RKO (cell line): ENCODE data around the gene PTGDS.

Experiments
- DNase-seq: peaks from one replicate; pipeline ENCODE4 v3.0.0-alpha.2; 2016; ENCODE audit warnings: low spot score

The PTGDS gene

GRCh38 chr9:136957901-136958300 is 19.4 kb upstream of the PTGDS start:
- no peak for DNase-seq

DNA sequence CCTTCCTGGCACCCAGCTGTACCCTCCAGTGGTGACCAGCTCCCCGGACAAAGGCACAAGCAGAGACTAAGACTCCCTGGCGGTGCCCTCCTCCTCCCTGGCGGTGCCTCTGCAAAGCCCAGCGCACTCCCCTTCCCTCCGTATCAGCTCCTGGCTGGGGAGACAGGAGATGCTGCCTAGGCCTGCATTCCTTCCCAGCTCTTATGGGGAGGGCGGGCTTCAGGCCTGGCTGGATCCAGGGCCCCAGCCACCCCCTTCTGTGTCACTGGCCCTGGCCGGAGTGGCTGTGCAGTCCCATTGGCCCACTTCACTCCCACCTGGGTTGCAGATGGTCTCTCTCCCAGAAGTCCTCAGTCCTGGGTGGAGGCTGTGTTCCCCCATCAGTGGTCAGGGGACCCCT is 18.8 kb upstream of the PTGDS start:
- no peak for DNase-seq

- DNase-seq: no peak
These were observed 18.1 kb upstream of the PTGDS start for GRCh38 chr9:136958898-136959850.

DNA sequence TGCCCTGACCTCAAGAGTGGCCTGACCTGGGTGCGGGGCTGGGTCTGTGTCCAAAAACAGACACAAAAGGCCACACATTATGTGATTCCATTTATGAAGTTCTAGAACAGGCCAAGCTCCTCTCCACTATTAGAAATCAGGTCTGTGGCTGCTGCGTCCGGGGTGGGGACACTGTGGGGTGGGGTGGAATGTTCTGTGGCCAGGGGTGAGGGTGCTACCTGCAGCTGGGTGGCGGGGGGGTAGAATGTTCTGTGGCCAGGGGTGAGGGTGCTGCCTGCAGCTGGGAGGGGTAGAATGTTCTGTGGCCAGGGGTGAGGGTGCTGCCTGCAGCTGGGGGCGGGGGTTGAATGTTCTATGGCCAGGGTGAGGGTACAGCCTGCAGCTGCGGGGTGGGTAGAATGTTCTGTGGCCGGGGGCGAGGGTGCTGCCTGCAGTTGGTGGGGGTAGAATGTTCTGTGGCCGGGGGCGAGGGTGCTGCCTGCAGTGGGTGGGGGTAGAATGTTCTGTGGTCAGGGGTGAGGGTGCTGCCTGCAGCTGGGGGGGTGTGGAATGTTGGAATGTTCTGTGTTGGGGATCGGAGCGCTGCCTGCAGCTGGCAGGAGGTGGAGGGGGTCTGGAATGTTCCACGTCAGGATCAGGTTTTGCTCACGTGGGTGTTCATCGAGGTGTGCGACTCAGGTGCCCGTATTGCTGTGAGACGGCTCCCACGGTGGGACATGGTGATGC is 16.9 kb upstream of the PTGDS start:
- no peak for DNase-seq

- no peak for DNase-seq
These were observed 16.4 kb upstream of the PTGDS start for GRCh38 chr9:136960938-136961275.

DNA sequence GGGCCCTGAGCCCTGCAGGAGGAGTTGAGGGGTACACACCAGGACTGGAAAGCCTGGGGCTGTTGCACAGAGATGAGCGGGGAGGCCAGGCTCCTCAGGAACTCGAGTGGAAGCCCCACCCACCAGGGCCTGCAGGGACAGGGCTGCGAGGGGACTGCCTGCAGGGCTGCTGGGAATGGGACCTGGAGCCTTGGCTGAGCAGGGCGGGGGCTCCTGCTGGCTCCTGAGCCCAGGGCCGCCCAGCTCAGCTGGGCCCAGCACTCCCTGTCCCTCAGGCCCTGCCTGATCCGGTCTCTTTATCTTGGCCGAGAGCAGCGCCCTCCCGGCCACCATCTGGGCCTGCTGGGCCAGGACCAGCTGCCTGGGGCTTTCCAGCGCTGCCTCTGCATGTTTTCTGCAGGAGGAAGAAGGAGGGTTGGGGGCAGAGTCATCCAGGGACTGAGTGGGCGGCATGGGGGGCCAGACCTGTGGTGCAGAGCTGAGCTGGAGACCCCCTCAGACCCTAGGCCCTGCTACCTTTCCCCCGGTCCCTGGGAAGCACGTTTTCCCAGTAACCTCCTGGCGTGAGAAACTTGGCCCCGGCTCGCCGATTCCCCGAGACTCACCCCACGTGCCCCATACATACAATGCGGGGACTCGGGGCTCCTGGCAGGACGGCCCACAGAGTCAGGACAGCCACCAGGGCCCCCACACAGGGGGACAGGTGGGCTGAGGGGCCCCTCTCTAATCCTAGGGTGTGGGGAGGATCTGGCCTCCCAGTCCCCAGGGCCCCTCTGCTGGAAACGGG is 15.8 kb upstream of the PTGDS start:
- no peak for DNase-seq

GRCh38 chr9:136962163-136962562 is 15.1 kb upstream of the PTGDS start:
- no peak for DNase-seq

DNA sequence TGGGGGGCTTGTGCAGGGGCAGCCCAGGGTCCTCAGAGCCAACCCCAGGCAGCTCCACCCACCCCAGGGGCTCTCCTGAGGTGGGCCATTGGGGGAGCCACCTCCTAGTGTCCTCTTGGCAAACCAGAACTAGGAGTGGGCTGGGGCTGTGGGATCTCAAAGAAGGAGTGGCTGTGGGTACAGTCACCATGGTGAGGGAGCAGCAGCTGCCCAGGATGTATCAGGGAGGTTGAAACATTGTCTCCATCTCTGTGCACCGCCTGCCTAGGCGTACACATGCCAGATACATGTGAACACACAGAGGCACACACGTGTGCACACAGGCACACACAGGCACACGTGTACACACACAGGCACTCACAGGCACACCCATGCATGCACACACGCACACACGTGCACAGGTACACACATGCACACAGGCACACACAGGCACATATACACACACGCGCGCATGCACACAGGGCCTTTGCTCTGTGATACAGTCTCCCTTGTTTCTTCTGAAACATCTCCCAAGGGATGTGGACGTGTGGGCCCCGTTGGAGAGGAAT is 14.5 kb upstream of the PTGDS start:
- no peak for DNase-seq

DNA sequence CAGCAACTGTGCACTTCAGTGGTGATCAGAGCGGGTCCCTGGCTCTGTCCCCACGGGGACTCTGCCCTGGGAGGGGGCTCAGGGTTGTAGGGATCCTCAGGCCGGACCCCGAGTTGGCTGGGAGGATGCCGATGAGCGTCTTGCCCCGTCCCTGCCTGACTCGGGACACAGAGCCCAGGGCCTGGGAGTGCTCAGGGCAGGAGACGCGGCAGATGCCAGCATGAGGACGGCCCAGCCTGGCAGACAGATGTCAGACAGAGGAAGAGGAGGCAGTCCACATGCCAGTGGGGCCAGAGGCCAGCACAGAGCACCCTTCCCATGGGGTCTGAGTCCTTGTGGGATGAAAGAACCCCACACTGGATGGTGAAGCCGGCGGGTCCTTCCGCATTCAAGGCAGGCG is 14.0 kb upstream of the PTGDS start:
- no peak for DNase-seq

GRCh38 chr9:136963751-136964150 is 13.6 kb upstream of the PTGDS start:
- DNase-seq: no peak

- DNase-seq: no peak
These were observed 13.1 kb upstream of the PTGDS start for GRCh38 chr9:136964171-136964689.

- no peak for DNase-seq
These were observed 12.4 kb upstream of the PTGDS start for GRCh38 chr9:136964833-136965422.

DNA sequence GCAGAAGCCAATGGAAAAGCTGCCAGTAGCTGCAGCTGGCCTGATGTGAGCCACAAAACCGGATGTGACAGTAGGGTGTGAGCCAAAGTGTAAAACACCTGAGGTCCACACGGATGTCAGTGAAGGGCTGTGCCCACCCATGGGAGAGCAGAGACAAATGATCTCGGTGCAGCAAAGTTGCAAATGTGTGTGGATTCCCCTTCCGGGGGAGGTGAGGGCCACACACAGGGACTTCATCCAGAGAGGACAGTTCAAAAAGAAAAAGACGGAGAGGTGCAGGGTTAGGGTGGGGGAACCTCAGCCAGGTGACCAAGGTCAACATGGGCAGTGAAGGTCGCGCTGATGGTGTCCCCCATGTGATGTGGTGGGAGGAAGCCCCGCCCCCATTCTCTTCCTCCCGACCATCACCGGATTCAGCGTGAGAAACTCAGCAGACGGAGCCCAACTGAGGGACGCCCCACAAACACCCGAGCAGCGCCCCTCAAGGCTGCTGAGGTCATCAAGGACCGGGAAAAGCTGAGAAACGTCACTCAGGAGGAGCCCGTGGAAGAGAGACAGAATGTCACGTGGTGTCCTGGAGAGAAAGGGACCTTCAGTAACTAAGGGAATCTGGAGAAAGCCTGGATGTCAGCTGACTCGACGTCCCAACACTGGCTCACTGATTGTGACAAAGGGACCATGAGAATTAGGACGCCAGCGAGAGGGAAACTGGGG is 11.4 kb upstream of the PTGDS start:
- DNase-seq: no peak

DNA sequence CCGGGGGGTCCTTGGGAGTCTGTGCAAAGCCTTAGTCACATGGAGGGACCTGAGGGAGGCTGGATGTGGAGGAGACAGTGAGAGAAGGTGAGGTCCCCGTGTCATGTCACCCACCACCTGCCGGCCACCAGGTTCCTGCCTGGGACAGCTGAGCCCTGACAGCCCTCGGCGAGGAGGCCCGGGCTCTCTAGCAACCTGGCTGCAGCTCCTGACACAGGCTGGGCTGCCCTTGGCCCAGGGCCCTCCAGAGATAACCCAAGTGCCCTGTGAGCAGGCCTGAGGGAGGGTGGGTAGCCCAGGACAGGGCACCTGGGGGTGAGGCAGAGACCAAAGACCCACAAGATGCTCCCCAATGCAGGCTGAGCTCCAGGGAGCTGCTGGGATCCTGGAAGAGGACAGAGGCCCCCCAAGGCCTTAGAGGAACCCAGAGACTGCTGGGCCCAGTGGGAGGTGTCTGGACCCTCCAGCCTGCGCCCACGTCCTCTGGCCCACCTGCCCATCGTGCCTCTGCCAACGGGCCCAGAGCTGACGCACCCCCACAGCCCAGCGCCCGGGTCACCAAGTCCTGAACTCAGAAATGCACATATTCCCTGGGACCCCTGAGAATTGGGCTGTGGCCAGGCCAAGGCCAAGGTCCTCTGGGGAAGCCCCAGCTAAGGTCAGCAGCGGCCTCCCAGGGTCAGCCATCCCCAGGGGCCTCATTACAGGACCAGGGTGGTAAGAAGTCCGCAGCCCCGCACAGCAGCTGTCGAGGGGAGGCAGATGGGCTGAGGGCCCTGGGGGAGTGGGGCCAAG is 8.8 kb upstream of the PTGDS start:
- DNase-seq: no peak

GRCh38 chr9:136969150-136969549 is 8.2 kb upstream of the PTGDS start:
- DNase-seq: no peak

DNA sequence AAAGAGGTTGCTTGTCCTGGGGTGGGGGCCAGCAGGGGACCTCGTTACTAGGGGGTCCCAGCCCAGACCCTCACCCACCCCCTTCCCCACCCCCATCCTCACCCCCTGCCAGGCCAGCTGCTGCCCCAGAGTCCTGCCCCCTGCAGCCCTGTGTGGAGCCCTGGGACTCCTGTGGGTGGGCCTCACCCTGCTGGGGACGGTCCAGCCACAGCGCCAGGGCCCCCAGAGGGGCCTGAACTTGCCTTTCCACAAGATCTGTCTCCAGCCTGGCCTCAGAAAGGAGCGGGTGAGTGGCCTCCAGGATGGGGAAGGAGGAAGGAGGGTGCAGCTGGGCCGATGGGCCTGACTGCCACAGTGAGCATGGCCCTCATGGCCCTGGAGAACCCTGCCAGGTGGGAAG is 7.5 kb upstream of the PTGDS start:
- DNase-seq: no peak

DNA sequence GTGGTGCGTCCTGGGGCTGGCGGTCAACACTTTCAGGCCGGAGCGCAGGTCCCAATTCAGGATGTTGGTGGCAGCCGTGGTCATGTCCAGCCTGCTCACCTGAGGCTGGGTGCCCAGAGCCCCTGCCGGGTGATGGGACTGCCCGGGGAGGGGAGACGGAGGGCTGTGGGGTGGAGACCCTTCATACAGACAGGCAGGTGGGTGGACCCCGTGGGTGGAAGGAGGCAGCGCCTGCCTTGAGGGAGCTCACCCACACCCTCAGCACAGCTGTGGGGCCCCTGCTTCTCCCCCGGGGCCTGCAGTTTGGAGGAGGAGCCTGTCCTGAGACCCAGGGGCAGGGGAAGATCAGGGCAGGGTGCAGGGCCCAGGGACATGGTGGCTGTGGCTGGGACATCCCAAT is 6.9 kb upstream of the PTGDS start:
- no peak for DNase-seq

GRCh38 chr9:136971746-136972145 is 5.6 kb upstream of the PTGDS start:
- DNase-seq: no peak

- DNase-seq: no peak
These were observed 5.0 kb upstream of the PTGDS start for GRCh38 chr9:136972335-136972734.

GRCh38 chr9:136972743-136973142 is 4.6 kb upstream of the PTGDS start:
- no peak for DNase-seq
